HCT116 (cell line): ENCODE measurements around the gene MYEF2.

Source experiments
- ATF3 ChIP-seq: IDR thresholded peaks from 2 replicates; pipeline ENCODE4 v1.6.1; 2012
- CBX3 ChIP-seq: IDR thresholded peaks from 2 replicates; pipeline ENCODE4 v1.6.1; 2012; ENCODE audit warnings: low read depth
- CEBPB ChIP-seq: IDR thresholded peaks from 2 replicates; pipeline ENCODE4 v1.6.1; 2012; ENCODE audit warnings: low read depth
- CTCF ChIP-seq, 3 experiments: fragments of 200-600 bp in 1 of 3; sonication (generic) in 1 of 3; IDR thresholded peaks in 2 of 3; conservative IDR thresholded peaks in 1 of 3; 2 replicates each; pipeline ENCODE4 v1.5.1; 2012 to 2017; ENCODE audit warnings: low read depth in 2 of 3, low read length in 2 of 3, antibody characterized with exemption in 1 of 3, borderline replicate concordance in 1 of 3, control low read depth in 1 of 3, mild to moderate bottlenecking in 1 of 3, mixed read lengths in 1 of 3, mixed run types in 1 of 3, moderate library complexity in 1 of 3; ENCODE audit not compliant: insufficient read depth in 1 of 3
- EZH2 ChIP-seq: fragments of 200-600 bp; sonication (generic); IDR thresholded peaks from 2 replicates; pipeline ENCODE4 v1.6.1; 2017; ENCODE audit warnings: antibody characterized with exemption, mixed run types
- FOSL1 ChIP-seq: IDR thresholded peaks from 2 replicates; pipeline ENCODE4 v1.6.1; 2012; ENCODE audit warnings: low read depth
- MAX ChIP-seq: IDR thresholded peaks from 2 replicates; pipeline ENCODE4 v1.6.1; 2012
- POLR2A ChIP-seq: IDR thresholded peaks from 2 replicates; pipeline ENCODE4 v1.7.0; 2011; ENCODE audit warnings: borderline replicate concordance; ENCODE audit not compliant: insufficient read depth, insufficient read length; ENCODE audit errors: extremely low read depth
- POLR2AphosphoS5 ChIP-seq: IDR thresholded peaks from 2 replicates; pipeline ENCODE4 v1.6.1; 2011; ENCODE audit warnings: mild to moderate bottlenecking, low read depth, low read length, moderate library complexity
- RAD21 ChIP-seq: IDR thresholded peaks from 2 replicates; pipeline ENCODE4 v1.6.1; 2012; ENCODE audit warnings: low read depth, mild to moderate bottlenecking
- REST ChIP-seq: IDR thresholded peaks from 2 replicates; pipeline ENCODE4 v1.6.1; 2012; ENCODE audit warnings: low read depth
- SP1 ChIP-seq: IDR thresholded peaks from 2 replicates; pipeline ENCODE4 v1.6.1; 2012; ENCODE audit warnings: low read depth
- ZBTB33 ChIP-seq: IDR thresholded peaks from 2 replicates; pipeline ENCODE4 v1.6.1; 2011; ENCODE audit warnings: mild to moderate bottlenecking, low read length, moderate library complexity; ENCODE audit not compliant: insufficient replicate concordance; ENCODE audit errors: extremely low read depth

- TF ChIP-seq EZH2 (no peak), ATF3 (no peak), CEBPB (no peak), CTCF (IDR thresholded peaks at IDR 0.05 in 2 of 3, conservative IDR thresholded peaks at IDR 0.05 in 1 of 3; ENCODE audit: borderline replicate concordance in 1 of 3, insufficient read depth in 1 of 3, low read depth in 2 of 3, low read length in 2 of 3) (no peak), POLR2A (no peak), SP1 (no peak), FOSL1 (no peak), POLR2AphosphoS5 (no peak), MAX (no peak), REST (no peak), CBX3 (no peak), ZBTB33 (no peak), RAD21 (no peak)
Observed at GRCh38 chr15:48191574-48192225, 13.6 kb upstream of the MYEF2 start, which contains the start of gene CTXN2.
